Measurements from ENCODE around the gene PALM3. TPM values are rescaled to one million over a fixed set of nuclear protein-coding genes. Genes with fewer than 3 reads are reported as not detected.
A peak's percentile ranks its signal among the peaks of the same experiment; 100 is the strongest.

PALM3 gene
- total and polyA plus RNA-seq, 10 of the 15 experiments (the other 5 are each of a cell fraction or from before 2014, with no cell fraction given): 0.07 TPM; not detected in 9

DNA sequence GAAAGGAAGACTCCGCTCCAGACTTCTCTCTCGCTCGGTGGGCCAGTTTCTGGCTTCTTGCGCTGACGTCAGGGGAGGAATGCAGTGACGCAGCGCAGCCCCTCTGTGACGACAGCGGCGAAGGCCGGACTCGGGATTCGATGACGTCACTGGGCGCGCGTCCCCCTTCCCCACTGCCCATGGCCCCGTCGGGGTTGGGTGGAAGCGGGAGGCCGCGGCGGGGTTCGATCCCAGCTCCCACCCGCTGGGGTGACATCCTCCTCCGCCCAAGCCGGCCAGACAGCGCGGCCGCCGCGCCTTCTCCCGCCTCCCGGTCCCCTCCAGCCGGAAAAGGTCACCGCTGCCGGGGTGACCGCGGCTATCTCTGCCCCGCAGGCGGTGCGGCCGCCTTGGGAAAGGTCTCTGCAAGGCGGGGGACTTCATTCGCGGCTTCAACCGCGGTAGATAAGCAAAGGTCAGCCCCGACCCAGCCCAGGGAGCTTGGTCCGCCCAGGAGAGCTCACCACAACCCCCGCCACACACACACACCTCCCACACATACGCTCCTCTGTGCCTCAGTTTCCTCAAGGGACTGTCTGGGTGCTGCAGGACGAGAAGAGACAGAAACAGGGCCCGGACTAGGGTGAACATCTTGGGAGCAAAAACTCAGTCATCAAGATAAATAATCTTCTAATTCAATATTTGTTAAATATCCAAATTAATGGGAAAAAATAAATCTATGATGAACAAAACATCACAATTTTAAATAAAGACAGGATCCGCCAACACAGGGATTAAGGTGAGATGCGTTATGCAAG, 54.9 kb downstream of the PALM3 start (continued):
- TF ChIP-seq, protein P1, sequence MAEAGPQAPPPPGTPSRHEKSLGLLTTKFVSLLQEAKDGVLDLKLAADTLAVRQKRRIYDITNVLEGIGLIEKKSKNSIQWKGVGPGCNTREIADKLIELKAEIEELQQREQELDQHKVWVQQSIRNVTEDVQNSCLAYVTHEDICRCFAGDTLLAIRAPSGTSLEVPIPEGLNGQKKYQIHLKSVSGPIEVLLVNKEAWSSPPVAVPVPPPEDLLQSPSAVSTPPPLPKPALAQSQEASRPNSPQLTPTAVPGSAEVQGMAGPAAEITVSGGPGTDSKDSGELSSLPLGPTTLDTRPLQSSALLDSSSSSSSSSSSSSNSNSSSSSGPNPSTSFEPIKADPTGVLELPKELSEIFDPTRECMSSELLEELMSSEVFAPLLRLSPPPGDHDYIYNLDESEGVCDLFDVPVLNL (IDR thresholded peaks at IDR 0.05; ENCODE audit: low read depth, low read length): no peak
- no peak for TF ChIP-seq SPI1 (IDR thresholded peaks at IDR 0.05; ENCODE audit: borderline replicate concordance, insufficient read depth, low read depth, low read length)
- no peak for TF ChIP-seq NFYA (IDR thresholded peaks at IDR 0.05; ENCODE audit: borderline replicate concordance, low read depth, low read length)
- TF ChIP-seq, protein P2, sequence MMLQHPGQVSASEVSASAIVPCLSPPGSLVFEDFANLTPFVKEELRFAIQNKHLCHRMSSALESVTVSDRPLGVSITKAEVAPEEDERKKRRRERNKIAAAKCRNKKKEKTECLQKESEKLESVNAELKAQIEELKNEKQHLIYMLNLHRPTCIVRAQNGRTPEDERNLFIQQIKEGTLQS (IDR thresholded peaks at IDR 0.05; ENCODE audit: borderline replicate concordance, extremely low read depth, low read depth, low read length): no peak
- TF ChIP-seq, protein P3, sequence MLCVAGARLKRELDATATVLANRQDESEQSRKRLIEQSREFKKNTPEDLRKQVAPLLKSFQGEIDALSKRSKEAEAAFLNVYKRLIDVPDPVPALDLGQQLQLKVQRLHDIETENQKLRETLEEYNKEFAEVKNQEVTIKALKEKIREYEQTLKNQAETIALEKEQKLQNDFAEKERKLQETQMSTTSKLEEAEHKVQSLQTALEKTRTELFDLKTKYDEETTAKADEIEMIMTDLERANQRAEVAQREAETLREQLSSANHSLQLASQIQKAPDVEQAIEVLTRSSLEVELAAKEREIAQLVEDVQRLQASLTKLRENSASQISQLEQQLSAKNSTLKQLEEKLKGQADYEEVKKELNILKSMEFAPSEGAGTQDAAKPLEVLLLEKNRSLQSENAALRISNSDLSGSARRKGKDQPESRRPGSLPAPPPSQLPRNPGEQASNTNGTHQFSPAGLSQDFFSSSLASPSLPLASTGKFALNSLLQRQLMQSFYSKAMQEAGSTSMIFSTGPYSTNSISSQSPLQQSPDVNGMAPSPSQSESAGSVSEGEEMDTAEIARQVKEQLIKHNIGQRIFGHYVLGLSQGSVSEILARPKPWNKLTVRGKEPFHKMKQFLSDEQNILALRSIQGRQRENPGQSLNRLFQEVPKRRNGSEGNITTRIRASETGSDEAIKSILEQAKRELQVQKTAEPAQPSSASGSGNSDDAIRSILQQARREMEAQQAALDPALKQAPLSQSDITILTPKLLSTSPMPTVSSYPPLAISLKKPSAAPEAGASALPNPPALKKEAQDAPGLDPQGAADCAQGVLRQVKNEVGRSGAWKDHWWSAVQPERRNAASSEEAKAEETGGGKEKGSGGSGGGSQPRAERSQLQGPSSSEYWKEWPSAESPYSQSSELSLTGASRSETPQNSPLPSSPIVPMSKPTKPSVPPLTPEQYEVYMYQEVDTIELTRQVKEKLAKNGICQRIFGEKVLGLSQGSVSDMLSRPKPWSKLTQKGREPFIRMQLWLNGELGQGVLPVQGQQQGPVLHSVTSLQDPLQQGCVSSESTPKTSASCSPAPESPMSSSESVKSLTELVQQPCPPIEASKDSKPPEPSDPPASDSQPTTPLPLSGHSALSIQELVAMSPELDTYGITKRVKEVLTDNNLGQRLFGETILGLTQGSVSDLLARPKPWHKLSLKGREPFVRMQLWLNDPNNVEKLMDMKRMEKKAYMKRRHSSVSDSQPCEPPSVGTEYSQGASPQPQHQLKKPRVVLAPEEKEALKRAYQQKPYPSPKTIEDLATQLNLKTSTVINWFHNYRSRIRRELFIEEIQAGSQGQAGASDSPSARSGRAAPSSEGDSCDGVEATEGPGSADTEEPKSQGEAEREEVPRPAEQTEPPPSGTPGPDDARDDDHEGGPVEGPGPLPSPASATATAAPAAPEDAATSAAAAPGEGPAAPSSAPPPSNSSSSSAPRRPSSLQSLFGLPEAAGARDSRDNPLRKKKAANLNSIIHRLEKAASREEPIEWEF (IDR thresholded peaks at IDR 0.05; ENCODE audit: insufficient replicate concordance, low read depth, low read length): no peak
- no peak; the same call in 1 of the 2 replicates for TF ChIP-seq POLR2AphosphoS2 (IDR thresholded peaks at IDR 0.05; ENCODE audit: low read depth, low read length)
- TF ChIP-seq CBFB (IDR thresholded peaks at IDR 0.05; ENCODE audit: low read depth): 0 out of 2 replicates have a peak, but pooled peaks have one; percentile 8
- TF ChIP-seq MTA3 (IDR thresholded peaks at IDR 0.05; ENCODE audit: borderline replicate concordance, low read length): no peak
- TF ChIP-seq, protein P4, sequence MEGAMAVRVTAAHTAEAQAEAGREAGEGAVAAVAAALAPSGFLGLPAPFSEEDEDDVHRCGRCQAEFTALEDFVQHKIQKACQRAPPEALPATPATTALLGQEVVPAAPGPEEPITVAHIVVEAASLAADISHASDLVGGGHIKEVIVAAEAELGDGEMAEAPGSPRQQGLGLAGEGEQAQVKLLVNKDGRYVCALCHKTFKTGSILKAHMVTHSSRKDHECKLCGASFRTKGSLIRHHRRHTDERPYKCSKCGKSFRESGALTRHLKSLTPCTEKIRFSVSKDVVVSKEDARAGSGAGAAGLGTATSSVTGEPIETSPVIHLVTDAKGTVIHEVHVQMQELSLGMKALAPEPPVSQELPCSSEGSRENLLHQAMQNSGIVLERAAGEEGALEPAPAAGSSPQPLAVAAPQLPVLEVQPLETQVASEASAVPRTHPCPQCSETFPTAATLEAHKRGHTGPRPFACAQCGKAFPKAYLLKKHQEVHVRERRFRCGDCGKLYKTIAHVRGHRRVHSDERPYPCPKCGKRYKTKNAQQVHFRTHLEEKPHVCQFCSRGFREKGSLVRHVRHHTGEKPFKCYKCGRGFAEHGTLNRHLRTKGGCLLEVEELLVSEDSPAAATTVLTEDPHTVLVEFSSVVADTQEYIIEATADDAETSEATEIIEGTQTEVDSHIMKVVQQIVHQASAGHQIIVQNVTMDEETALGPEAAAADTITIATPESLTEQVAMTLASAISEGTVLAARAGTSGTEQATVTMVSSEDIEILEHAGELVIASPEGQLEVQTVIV (IDR thresholded peaks at IDR 0.05; ENCODE audit: borderline replicate concordance, partially characterized antibody): no peak
- TF ChIP-seq SIN3A (IDR thresholded peaks at IDR 0.05; ENCODE audit: low read depth, low read length): no peak; the same call in 1 of the 2 replicates
- TF ChIP-seq ZNF592 (IDR thresholded peaks at IDR 0.05): peak; percentile 66; the same call in 1 of the 2 replicates
- TF ChIP-seq LARP7 (IDR thresholded peaks at IDR 0.05): peak; percentile 99
- peak; percentile 55 for TF ChIP-seq EED (IDR thresholded peaks at IDR 0.05; ENCODE audit: low read depth)
- peak; percentile 78 for TF ChIP-seq BACH1 (IDR thresholded peaks at IDR 0.05; ENCODE audit: borderline replicate concordance)

Measured in GM12878 (cell line).